GM18873 (cell line): ENCODE measurements around the gene ERRFI1.
A peak's percentile ranks its signal among the peaks of the same experiment; 100 is the strongest.

Source experiments
- ATAC-seq: cut with Tn5 transposase; IDR thresholded peaks from one replicate; pipeline ENCODE4 v1.9.1; 2021; ENCODE audit warnings: mild to moderate bottlenecking, moderate library complexity, moderate number of reproducible peaks; ENCODE audit not compliant: unreplicated experiment, low FRiP score

The ERRFI1 gene

GRCh38 chr1:8004803-8005573 lies 21.1 kb downstream of the ERRFI1 start:
- ATAC-seq, result no peak

- no peak for ATAC-seq
These were observed 21.9 kb downstream of the ERRFI1 start for GRCh38 chr1:8004113-8004802.

GRCh38 chr1:8003438-8004112 lies 22.5 kb downstream of the ERRFI1 start:
- ATAC-seq, result no peak

GRCh38 chr1:8002921-8003320 lies 23.2 kb downstream of the ERRFI1 start:
- ATAC-seq, result no peak

GRCh38 chr1:8002329-8002910 lies 23.7 kb downstream of the ERRFI1 start:
- ATAC-seq, result no peak

GRCh38 chr1:7995437-7995836 lies 30.7 kb downstream of the ERRFI1 start:
- no peak for ATAC-seq

- ATAC-seq, result no peak
These were observed 31.3 kb downstream of the ERRFI1 start for GRCh38 chr1:7994827-7995226.

GRCh38 chr1:7993593-7994479 lies 32.3 kb downstream of the ERRFI1 start:
- peak; percentile 76 for ATAC-seq

GRCh38 chr1:7992885-7993284 lies 33.2 kb downstream of the ERRFI1 start:
- ATAC-seq, result no peak

- no peak for ATAC-seq
These were observed 34.3 kb downstream of the ERRFI1 start for GRCh38 chr1:7991504-7992440.

- ATAC-seq, result no peak
These were observed 36.2 kb downstream of the ERRFI1 start for GRCh38 chr1:7989762-7990428.

GRCh38 chr1:7988576-7988975 lies 37.5 kb downstream of the ERRFI1 start:
- ATAC-seq, result no peak

- ATAC-seq, result no peak
These were observed 38.6 kb downstream of the ERRFI1 start for GRCh38 chr1:7987528-7987927.

- ATAC-seq, result no peak
These were observed 40.1 kb downstream of the ERRFI1 start for GRCh38 chr1:7985851-7986612.

- no peak for ATAC-seq
These were observed 41.3 kb downstream of the ERRFI1 start for GRCh38 chr1:7984811-7985210.

GRCh38 chr1:7983086-7983778 lies 42.9 kb downstream of the ERRFI1 start:
- ATAC-seq, result no peak

- ATAC-seq, result no peak
These were observed 45.1 kb downstream of the ERRFI1 start for GRCh38 chr1:7980984-7981383.
